ENCODE measurements around the gene SIGLEC1.

SIGLEC1 gene

DNA sequence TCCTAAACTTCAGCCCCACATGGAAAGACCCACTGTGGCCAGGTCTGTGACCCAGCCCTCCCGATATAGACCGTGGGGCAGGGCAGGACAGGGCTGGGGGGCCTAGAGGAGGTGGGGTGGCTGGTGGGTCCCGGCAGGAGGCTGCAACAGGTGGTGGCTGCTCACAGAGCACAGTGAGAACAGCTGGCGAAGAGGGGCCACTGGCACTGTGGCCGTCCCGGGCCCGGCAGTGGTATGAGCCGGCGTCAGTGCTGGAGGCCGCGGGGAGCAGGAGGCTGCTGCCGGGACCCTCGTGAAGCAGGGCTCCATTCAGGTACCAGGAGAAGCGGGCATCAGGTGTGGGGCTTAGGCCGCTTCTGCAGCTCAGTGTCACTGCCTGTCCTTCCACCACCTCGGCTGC is 13.4 kb downstream of the SIGLEC1 start:
- no peaks in the 10 kb centered on the region for H3K27me3 ChIP-seq (ENCODE audit: insufficient read depth, poor library complexity, severe bottlenecking)
- DNase-seq (ENCODE audit: low read depth in 1 of 2, low spot score in 1 of 2), result no peak
- TF ChIP-seq POLR2AphosphoS5 (IDR thresholded peaks at IDR 0.05; ENCODE audit: low read depth) (no peak), SPI1 (IDR thresholded peaks at IDR 0.05; ENCODE audit: borderline replicate concordance, low read depth) (no peak), GABPA (IDR thresholded peaks at IDR 0.05; ENCODE audit: low read depth) (no peak)
- TF ChIP-seq, protein P1, sequence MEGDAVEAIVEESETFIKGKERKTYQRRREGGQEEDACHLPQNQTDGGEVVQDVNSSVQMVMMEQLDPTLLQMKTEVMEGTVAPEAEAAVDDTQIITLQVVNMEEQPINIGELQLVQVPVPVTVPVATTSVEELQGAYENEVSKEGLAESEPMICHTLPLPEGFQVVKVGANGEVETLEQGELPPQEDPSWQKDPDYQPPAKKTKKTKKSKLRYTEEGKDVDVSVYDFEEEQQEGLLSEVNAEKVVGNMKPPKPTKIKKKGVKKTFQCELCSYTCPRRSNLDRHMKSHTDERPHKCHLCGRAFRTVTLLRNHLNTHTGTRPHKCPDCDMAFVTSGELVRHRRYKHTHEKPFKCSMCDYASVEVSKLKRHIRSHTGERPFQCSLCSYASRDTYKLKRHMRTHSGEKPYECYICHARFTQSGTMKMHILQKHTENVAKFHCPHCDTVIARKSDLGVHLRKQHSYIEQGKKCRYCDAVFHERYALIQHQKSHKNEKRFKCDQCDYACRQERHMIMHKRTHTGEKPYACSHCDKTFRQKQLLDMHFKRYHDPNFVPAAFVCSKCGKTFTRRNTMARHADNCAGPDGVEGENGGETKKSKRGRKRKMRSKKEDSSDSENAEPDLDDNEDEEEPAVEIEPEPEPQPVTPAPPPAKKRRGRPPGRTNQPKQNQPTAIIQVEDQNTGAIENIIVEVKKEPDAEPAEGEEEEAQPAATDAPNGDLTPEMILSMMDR (IDR thresholded peaks at IDR 0.05; ENCODE audit: insufficient read depth, low read length), result no peak
- TF ChIP-seq, protein P2, sequence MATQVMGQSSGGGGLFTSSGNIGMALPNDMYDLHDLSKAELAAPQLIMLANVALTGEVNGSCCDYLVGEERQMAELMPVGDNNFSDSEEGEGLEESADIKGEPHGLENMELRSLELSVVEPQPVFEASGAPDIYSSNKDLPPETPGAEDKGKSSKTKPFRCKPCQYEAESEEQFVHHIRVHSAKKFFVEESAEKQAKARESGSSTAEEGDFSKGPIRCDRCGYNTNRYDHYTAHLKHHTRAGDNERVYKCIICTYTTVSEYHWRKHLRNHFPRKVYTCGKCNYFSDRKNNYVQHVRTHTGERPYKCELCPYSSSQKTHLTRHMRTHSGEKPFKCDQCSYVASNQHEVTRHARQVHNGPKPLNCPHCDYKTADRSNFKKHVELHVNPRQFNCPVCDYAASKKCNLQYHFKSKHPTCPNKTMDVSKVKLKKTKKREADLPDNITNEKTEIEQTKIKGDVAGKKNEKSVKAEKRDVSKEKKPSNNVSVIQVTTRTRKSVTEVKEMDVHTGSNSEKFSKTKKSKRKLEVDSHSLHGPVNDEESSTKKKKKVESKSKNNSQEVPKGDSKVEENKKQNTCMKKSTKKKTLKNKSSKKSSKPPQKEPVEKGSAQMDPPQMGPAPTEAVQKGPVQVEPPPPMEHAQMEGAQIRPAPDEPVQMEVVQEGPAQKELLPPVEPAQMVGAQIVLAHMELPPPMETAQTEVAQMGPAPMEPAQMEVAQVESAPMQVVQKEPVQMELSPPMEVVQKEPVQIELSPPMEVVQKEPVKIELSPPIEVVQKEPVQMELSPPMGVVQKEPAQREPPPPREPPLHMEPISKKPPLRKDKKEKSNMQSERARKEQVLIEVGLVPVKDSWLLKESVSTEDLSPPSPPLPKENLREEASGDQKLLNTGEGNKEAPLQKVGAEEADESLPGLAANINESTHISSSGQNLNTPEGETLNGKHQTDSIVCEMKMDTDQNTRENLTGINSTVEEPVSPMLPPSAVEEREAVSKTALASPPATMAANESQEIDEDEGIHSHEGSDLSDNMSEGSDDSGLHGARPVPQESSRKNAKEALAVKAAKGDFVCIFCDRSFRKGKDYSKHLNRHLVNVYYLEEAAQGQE (IDR thresholded peaks at IDR 0.05; ENCODE audit: insufficient replicate concordance, low read depth), result no peak
- no peak overlapping the region for H3K27ac ChIP-seq (replicated peaks)
- no peak overlapping the region for H3K4me3 ChIP-seq (replicated peaks; ENCODE audit: insufficient read depth, low read length)

DNA sequence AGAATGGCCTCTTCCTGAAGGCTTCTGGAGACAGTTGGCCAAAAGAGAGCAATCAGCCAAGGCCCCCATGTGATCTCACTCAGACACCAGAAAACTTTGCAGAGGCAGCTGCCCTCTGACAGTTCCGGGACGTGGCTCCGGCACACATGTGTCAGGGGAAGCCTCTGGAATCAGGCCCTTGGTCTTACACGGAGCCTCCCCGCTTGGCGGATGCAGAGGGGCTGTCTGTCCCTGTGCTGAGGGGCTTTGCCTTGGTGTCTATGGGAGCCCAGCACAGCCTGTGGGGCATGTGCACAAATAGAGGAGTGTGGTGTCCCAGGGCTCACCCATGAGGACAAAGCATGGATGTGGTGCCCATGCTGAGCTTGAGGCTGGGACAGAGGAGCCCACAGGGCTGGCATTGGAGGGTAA is 13.8 kb downstream of the SIGLEC1 start:
- DNase-seq (ENCODE audit: low read depth in 1 of 2, low spot score in 1 of 2), result no peak
- Histone ChIP-seq H3K4me3 (replicated peaks; ENCODE audit: insufficient read depth, low read length) (no peak overlapping the region), H3K27me3 (ENCODE audit: insufficient read depth, poor library complexity, severe bottlenecking) (no peaks in the 10 kb centered on the region), H3K27ac (replicated peaks) (no peak overlapping the region)
- TF ChIP-seq, protein P2 (IDR thresholded peaks at IDR 0.05; ENCODE audit: insufficient replicate concordance, low read depth), result no peak
- TF ChIP-seq SPI1 (IDR thresholded peaks at IDR 0.05; ENCODE audit: borderline replicate concordance, low read depth), result no peak
- no peak for TF ChIP-seq POLR2AphosphoS5 (IDR thresholded peaks at IDR 0.05; ENCODE audit: low read depth)
- TF ChIP-seq GABPA (IDR thresholded peaks at IDR 0.05; ENCODE audit: low read depth), result no peak
- TF ChIP-seq, protein P1 (IDR thresholded peaks at IDR 0.05; ENCODE audit: insufficient read depth, low read length), result no peak

DNA sequence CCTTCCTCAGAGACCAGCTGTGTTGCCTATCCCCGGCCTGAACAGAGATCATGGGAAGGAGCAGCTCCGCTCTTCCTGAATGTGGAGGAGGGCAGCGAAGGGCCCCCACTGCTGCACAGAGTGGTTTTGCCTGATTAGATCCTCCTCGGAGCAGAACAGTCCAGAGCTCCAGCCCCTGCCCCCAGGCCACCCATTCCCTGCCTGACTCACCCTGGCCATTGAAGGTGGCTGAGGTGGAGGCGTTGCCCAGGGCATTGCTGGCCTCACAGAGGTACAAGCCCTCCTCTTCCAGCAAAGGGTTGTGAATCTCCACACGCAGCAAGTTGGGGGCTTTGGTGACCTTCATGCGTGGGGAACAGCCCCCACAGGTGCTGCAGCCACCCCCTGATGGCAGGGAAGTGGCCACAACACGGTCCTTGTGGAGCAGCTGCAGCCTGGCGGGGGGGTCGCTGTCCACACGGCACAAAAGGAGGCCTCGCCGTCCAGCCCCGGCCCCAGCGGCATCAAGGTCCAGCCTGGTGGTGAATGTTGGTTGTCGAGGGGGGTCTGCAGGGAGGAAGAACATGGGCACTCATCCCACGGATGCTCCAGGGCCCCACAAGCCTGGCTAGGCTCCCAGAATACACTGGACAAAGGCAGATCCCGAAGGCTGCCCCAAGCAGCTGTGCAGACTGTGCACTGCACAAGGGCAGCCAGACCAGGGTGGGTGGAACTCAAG is 14.7 kb downstream of the SIGLEC1 start:
- Histone ChIP-seq H3K4me3 (replicated peaks; ENCODE audit: insufficient read depth, low read length) (no peak overlapping the region), H3K27ac (replicated peaks) (no peak overlapping the region), H3K27me3 (ENCODE audit: insufficient read depth, poor library complexity, severe bottlenecking) (no peaks in the 10 kb centered on the region)
- no peak for DNase-seq (ENCODE audit: low read depth in 1 of 2, low spot score in 1 of 2)
- TF ChIP-seq SPI1 (IDR thresholded peaks at IDR 0.05; ENCODE audit: borderline replicate concordance, low read depth), result no peak
- TF ChIP-seq, protein P2 (IDR thresholded peaks at IDR 0.05; ENCODE audit: insufficient replicate concordance, low read depth), result no peak
- TF ChIP-seq, protein P1 (IDR thresholded peaks at IDR 0.05; ENCODE audit: insufficient read depth, low read length), result no peak
